Measurements from ENCODE around the gene NAA50.
A peak's percentile ranks its signal among the peaks of the same experiment; 100 is the strongest.

The NAA50 gene

DNA sequence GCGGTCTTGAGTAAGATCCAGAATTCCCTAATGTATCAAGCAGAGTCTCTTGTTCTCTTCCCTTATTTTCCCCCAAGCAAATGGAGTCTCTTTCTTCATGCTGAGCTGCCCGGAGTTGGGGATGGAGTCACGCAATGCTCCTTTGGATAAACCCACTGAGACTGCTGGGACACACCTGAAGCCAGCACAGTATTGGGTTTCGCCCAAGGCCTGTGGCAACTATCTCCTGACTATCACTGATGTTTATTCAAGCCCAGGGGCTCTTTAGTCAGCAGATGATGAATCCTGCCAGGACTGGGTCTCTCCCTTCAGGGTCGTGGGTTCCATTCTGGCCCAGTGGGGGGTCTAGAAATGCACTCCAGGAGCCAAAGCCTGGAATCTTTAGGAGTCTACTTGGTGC, 60.9 kb downstream of the NAA50 start:
- DNase-seq, result no peak

GRCh38 chr3:113684271-113684819, 61.7 kb downstream of the NAA50 start:
- no peak for DNase-seq

DNA sequence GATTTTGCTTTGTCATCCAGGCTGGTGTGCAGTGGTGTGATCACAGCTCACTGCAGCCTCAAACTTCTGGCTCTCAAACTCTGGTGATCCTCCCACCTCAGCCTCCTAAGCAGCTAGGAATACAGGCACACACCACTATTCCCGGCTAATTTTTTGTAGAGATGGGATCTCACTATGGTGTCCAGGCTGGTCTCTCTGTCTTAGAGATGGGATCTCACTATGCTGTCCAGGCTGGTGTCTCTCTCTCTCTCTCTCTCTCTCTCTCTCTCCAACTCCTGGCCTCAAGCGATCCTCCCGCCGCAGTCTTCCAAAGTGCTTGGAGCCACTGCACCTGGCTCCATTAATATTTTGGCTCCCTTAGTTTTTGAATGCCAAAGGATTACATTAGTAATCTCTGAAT, 67.3 kb downstream of the NAA50 start:
- DNase-seq, result no peak

DNA sequence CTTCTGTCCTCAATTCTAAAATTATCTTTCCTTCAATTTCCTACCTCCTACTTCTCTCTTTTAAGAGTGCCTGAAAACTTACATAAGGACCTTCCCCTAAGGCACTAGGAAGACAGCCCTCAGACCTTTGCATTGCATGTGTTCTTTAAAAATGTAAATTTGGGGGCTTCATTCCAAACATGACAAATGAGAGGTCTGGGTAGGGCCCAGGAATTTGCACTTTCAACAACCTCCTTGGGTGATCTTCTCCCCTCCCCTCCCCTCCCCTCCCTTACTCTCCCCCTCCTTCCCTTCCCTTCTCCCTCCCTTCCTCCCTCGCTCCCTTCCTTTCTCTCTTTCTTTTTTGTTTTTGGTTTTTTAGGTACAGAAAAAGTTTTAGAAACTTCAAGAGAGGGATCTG, 68.3 kb downstream of the NAA50 start:
- no peak for DNase-seq

GRCh38 chr3:113676261-113676660, 69.8 kb downstream of the NAA50 start:
- no peak for DNase-seq

- DNase-seq, result no peak
Measured at GRCh38 chr3:113673593-113673992, 72.5 kb downstream of the NAA50 start.

DNA sequence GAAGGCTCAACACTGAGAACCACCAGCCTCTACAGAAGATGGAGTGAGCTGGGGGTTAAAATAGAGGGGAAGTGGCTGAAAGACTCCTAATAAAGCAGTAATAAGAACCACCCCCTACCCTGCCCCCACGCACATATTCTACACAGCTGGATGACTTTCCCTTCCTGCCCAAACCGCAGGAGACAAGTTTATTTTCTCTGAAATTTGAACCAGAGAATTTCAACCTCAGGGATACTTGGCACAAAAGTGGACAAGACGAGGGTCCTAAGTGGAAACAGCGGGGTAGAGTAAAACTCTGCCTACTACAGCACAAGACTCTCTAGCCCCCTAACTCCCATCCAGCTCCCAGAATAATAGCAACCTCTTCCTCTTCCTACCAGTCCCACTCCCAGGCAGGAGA, 78.0 kb downstream of the NAA50 start:
- DNase-seq, result peak; percentile 67
